ENCODE results near the gene PA2G4.
"Not testable (repeated sequence)": the region's sequence is repeated elsewhere in the genome, so short reads cannot be mapped to it uniquely, and the experiment has no call there.

DNA sequence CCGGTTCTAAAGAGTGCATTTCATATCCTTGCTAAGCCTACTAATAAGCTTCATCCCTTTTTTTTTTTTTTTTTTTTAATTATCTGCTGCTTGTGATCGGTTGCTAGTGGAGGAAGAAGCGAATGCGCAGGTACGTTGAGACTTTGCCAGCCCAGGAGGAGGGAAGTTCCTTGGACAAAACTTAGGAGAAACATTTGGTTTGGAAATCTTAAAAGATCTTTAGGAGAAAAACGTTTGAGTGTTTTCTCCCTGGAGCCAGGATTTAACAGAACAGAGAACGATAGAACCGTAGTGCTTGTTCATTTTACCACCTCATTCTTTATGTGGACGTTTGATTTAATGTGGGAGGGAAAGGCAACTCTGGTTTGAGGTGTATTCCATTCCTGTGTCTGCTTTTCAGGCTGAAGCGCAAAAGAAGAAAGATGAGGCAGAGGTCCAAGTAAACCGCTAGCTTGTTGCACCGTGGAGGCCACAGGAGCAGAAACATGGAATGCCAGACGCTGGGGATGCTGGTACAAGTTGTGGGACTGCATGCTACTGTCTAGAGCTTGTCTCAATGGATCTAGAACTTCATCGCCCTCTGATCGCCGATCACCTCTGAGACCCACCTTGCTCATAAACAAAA lies 12.8 kb downstream of the PA2G4 start:
- not testable (repeated sequence) for TF ChIP-seq CTCF (IDR thresholded peaks at IDR 0.05); POLR2AphosphoS5 (IDR thresholded peaks at IDR 0.05); EP300 (IDR thresholded peaks at IDR 0.05; ENCODE audit: low read depth); POLR2A (IDR thresholded peaks at IDR 0.05)

Data from transverse colon (tissue), 4 donors.